ENCODE results near the gene WDR46.

WDR46 gene

DNA sequence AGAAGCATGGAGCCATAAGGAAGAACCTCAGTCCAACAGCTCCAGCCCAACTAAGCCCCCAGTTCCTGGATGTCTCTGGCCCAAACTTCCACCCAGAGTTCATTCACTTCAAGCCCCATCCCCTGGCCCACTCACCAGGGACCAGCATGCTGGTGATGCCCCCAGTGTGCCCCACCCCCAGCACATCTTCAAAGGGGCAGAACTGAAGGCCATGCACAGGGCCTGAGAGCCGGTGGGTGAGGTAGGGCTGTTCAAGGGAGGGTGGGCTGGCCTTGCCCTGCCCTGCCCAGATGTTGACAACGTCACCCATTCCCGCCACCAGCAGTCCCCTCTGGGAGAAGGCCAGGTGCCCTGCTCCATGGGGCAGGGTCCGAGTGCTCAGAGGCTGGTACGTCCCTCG is 8.5 kb downstream of the WDR46 start:
- DNase-seq (ENCODE audit: extremely low spot score) = no peak
- CTCF ChIA-PET = interaction anchor here (0.8 to 1.6 kb wide), 3 partner anchors 9 to 21 kb away, joined by 3 read pairs; partner anchors contain the start of genes PFDN6, RGL2 and WDR46
- TF ChIP-seq, protein P1, sequence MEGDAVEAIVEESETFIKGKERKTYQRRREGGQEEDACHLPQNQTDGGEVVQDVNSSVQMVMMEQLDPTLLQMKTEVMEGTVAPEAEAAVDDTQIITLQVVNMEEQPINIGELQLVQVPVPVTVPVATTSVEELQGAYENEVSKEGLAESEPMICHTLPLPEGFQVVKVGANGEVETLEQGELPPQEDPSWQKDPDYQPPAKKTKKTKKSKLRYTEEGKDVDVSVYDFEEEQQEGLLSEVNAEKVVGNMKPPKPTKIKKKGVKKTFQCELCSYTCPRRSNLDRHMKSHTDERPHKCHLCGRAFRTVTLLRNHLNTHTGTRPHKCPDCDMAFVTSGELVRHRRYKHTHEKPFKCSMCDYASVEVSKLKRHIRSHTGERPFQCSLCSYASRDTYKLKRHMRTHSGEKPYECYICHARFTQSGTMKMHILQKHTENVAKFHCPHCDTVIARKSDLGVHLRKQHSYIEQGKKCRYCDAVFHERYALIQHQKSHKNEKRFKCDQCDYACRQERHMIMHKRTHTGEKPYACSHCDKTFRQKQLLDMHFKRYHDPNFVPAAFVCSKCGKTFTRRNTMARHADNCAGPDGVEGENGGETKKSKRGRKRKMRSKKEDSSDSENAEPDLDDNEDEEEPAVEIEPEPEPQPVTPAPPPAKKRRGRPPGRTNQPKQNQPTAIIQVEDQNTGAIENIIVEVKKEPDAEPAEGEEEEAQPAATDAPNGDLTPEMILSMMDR (IDR thresholded peaks at IDR 0.05; ENCODE audit: control extremely low read depth, extremely low read depth, low read depth, missing control alignments) = no peak
- POLR2A ChIA-PET = interaction anchor here (0.8 to 1.0 kb wide), 2 partner anchors 8 to 9 kb away, joined by 3 to 7 read pairs; partner anchors contain the start of genes PFDN6, RPS18, VPS52 and WDR46

DNA sequence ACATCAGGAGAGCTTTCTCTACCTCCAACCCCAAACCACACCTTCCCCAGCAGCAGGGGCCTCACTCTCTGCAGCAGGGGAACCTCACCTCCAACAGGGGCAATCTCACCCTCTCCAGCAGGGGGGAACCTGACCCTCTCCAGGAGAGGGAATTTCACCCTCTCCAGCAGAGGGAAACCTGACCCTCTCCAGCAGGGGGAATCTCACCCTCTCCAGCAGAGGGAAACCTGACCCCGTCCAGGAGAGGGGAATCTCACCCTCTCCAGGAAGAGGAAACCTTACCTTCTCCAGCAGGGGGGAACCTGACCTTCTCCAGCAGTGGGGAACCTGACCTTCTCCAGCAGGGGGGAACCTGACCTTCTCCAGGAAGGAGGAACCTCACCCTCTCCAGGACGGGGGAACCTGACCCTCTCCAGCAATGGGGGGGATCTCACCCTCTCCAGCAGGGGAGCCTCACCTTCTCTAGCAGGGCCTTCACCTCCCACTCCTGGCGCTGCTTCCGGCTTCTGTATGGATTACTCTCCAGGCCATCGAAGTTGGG is 9.0 kb downstream of the WDR46 start:
- no peak for DNase-seq (ENCODE audit: extremely low spot score)
- TF ChIP-seq, protein P1 (IDR thresholded peaks at IDR 0.05; ENCODE audit: control extremely low read depth, extremely low read depth, low read depth, missing control alignments) = peak; percentile 38
- POLR2A ChIA-PET = interaction anchor here (0.5 to 1.0 kb wide), 3 partner anchors 8 to 20 kb away, joined by 3 to 7 read pairs (median 3); partner anchors contain the start of genes PFDN6, RPS18, VPS52 and WDR46
- CTCF ChIA-PET = interaction anchor here (1.1 to 4.4 kb wide), 3 partner anchors 9 to 21 kb away, joined by 3 to 37 read pairs (median 6); partner anchors contain the start of genes PFDN6 and WDR46

GRCh38 chr6:33279257-33279695 is 9.8 kb downstream of the WDR46 start:
- TF ChIP-seq, protein P1 (IDR thresholded peaks at IDR 0.05; ENCODE audit: control extremely low read depth, extremely low read depth, low read depth, missing control alignments) = no peak
- no peak for DNase-seq (ENCODE audit: extremely low spot score)
- POLR2A ChIA-PET = interaction anchor here (1.0 kb wide), 1 partner anchor 20 kb away, joined by 3 read pairs; no protein-coding TSS in a partner anchor
- CTCF ChIA-PET = interaction anchor here (1.1 to 4.4 kb wide), 4 partner anchors 9 to 66 kb away, joined by 3 to 37 read pairs (median 9); partner anchors contain the start of genes PFDN6 and WDR46

DNA sequence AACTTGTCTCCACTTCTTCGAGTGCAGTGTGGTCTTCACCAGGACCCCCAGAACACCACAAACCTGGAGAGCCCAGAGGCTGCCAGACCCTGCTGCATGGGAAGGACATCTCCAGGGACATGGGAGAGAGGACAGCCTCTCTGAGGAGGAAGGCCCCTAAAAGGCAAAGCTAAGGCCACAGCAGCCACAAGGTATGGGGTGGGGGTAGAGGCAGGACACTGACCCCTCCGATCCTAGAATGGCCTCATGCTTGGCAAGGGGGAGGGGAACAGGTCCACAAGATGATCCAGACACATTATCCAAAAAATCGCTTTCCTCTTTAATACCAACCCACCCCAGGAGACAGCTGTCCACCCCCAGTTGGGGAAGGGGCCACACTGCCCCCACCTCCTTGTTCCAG is 10.2 kb downstream of the WDR46 start:
- ChIA-PET CTCF (interaction anchor here (0.8 to 4.4 kb wide), 4 partner anchors 10 to 67 kb away, joined by 3 to 37 read pairs (median 9); partner anchors contain the start of genes PFDN6 and WDR46), POLR2A (interaction anchor here (0.5 to 2.2 kb wide), 3 partner anchors 21 to 307 kb away, joined by 3 to 9 read pairs (median 4); no protein-coding TSS in a partner anchor)
- TF ChIP-seq, protein P1 (IDR thresholded peaks at IDR 0.05; ENCODE audit: control extremely low read depth, extremely low read depth, low read depth, missing control alignments) = no peak
- no peak for DNase-seq (ENCODE audit: extremely low spot score)

DNA sequence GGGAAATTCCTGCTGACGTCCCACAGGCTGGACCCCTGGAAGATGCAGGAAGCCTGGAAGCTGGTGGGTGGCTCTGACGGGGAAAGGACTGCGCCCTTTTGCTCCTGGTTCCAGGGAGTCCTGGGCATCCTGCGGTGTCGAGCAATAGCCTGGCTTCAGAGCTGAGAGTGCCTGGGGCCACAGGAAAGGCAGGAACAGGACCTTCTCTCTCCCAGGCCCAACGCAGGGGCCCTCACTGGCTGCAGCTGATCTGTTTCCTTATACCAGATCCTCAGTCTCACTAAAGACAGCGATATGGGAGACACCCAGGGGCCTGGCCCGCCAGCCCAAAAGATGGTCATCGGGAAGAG is 10.7 kb downstream of the WDR46 start:
- CTCF ChIA-PET = interaction anchor here (0.8 to 4.4 kb wide), 10 partner anchors 9 to 306 kb away, joined by 3 to 37 read pairs (median 6); partner anchors contain the start of genes PFDN6, RGL2 and WDR46
- POLR2A ChIA-PET = interaction anchor here (0.5 to 2.2 kb wide), 4 partner anchors 21 to 306 kb away, joined by 3 to 9 read pairs (median 4); no protein-coding TSS in a partner anchor
- TF ChIP-seq, protein P1 (IDR thresholded peaks at IDR 0.05; ENCODE audit: control extremely low read depth, extremely low read depth, low read depth, missing control alignments) = no peak

DNA sequence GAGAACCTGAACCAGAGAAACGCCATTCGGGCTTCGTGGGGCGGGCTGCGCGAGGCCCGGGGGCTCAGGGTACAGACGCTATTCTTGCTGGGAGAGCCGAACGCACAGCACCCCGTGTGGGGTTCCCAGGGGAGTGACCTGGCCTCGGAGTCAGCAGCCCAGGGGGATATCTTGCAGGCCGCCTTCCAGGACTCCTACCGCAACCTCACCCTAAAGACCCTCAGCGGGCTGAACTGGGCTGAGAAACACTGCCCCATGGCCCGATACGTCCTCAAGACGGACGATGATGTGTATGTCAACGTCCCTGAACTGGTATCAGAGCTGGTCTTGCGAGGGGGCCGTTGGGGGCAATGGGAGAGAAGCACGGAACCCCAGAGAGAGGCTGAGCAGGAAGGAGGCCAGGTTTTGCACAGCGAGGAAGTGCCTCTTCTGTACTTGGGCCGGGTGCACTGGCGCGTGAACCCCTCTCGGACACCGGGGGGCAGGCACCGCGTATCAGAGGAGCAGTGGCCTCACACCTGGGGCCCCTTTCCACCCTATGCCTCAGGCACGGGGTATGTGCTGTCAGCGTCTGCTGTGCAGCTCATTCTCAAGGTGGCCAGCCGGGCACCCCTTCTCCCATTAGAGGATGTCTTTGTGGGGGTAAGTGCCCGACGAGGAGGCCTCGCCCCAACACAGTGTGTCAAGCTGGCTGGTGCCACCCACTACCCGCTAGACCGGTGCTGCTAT is 11.2 kb downstream of the WDR46 start:
- DNase-seq (ENCODE audit: extremely low spot score) = peak; percentile 53
- TF ChIP-seq, protein P1 (IDR thresholded peaks at IDR 0.05; ENCODE audit: control extremely low read depth, extremely low read depth, low read depth, missing control alignments) = no peak
- CTCF ChIA-PET = interaction anchor here (0.8 to 4.4 kb wide), 19 partner anchors 9 to 306 kb away, joined by 3 to 37 read pairs (median 4); partner anchors contain the start of genes PFDN6, RGL2 and WDR46
- POLR2A ChIA-PET = interaction anchor here (0.5 to 2.2 kb wide), 10 partner anchors 12 to 432 kb away, joined by 3 to 12 read pairs (median 6); partner anchors contain the start of genes PFDN6, RGL2, WDR46 and ZBTB22

More for the DNA sequence above, 10.7 kb downstream of the WDR46 start:
- DNase-seq (ENCODE audit: extremely low spot score) = no peak

All from GM10248 (cell line).